NCI-H128 (cell line): ENCODE measurements around the gene BCL11A.
"Not testable (repeated sequence)": the region's sequence is repeated elsewhere in the genome, so short reads cannot be mapped to it uniquely, and the experiment has no call there.

Source experiments
- DNase-seq: peaks from one replicate; lab custom pipeline; 2025; ENCODE audit not compliant: unreplicated experiment; lab: John Stamatoyannopoulos, UW

The BCL11A gene

DNA sequence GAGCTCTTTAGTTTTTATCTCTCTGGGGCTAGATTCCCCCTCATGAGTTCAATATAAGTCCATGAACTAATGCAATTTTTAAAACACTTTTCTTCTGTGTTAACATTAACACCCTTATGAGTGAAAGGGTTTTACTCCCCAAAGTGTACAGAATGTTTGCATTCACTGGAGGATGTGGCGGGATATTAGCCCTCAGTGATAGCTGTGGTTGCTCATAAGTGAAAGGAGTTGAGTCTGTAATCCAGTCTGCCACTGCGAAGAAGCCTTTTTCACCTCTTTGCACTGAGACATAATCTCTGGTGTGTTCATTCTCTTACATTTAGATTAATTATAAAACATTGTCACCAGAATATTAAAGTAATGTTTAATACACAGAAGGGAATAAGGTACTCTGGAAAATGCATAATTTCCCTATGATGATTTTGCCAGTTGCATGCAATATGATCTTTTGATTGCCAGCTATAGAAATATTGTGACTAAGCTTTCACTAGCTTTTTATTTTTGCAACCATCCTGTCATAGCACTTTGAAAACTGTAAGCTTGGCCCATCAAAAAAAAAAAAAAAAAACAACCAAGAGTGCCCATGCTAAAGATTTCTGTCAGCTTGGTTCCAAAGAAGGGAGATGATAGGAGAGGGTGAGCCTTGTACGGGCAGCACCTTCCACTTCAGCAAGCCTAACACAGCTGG, 113.2 kb downstream of the BCL11A start:
- no peak for DNase-seq

DNA sequence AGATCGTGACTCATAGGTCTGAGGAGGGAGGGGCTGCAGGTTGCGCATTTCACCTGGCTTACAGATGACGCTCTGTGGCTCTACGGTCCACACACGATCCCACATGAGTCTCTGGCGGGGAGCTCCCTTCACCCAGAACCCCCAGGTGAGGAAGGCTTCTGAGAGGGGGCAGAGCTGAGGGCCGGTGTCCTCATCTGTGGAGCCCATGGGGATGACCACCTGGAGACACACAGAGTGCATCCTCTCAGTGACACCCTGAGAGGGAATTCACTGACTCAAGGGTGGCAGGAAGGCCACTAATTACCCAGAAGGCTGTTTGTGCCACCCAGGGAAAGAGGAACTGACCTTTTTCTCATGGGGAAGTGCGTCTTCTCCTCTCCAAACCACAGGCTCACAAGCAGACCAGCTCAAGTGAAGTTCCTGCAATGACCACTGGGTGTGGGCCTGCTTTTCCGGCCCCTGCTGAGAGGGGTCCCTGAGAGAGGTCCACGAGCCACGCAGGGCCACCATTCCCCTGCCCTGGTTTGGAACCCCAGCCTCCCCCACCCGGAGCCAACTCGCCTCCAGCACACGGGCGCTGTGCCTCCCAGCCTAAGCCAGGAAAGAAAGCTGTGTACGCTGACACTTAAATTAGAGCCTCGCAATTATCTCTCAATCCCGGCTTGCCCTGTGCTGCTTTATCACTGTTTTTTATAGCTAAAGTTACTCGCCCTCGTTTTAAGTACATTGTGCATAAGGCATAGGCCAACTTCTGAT, 114.1 kb downstream of the BCL11A start:
- no peak for DNase-seq

DNA sequence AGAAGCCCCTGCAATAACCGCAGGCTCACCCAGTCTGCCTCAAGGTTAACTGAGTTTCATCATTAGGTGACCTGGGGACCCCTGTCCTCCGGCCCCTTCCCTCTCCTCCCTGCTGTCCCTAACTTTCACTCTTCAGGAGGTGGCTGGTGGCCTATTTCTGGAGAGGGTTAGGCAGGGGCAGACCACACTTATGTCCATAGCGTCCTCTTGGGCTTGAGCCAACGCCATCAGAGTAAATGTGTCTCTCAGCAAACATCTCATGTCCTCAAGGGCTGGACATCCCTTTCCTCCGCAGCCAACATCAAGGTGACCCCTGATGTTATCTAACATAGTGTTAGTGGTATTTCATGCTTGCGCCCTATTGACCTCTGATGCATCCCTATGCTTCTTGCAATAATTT, 114.8 kb downstream of the BCL11A start:
- no peak for DNase-seq

GRCh38 chr2:60438131-60438530, 115.3 kb downstream of the BCL11A start:
- no peak for DNase-seq

GRCh38 chr2:60437080-60437696, 116.3 kb downstream of the BCL11A start:
- no peak for DNase-seq

DNA sequence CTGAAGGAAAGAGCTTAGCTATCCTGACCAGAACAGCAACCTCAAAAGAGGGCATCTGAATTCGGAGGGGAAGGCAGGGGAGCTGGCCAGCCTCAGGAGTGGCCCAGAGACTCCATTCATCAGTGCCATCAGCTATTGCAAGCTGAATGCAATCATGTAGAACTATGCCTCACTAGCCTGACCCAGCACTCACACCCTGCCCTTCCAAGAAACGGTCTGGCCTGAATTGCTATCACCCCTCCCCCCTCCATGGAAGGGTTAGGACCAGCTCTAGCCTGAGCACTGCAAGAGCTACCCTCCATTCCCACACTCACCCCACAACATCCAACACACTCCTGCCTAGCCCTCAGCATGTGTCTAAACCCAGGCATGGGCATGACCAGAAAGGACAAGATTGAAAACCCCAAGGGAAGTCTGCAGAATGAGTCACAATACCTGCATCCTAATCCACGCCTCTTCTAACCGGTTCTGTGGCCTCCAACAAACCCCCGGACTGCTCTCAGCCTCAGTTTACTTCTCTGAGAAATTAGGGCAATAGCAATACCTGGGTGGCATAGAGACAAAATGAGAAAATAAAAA, 120.3 kb downstream of the BCL11A start:
- no peak for DNase-seq

- DNase-seq = no peak
Measured at GRCh38 chr2:60432035-60432601, 121.3 kb downstream of the BCL11A start.

GRCh38 chr2:60429681-60430080, 123.8 kb downstream of the BCL11A start:
- no peak for DNase-seq

DNA sequence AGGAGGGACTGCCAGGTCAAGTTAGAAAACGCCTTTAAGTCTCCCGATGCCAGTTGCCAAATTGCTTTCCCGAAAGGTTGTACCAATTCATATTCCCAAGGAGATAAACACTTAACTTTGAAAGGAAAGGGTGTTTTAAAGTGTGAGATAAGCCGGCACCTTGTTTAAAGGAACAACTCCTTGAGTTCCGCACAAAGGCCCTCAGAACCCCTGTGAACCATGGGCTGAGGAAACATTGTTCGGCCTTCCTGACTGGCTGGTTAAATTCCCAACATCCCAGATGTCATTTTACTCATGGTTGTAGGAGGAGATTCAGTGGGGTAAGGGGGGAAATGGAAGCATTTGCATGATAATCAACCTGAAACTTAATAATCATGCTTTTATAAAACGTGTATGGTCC, 126.6 kb downstream of the BCL11A start:
- no peak for DNase-seq

DNA sequence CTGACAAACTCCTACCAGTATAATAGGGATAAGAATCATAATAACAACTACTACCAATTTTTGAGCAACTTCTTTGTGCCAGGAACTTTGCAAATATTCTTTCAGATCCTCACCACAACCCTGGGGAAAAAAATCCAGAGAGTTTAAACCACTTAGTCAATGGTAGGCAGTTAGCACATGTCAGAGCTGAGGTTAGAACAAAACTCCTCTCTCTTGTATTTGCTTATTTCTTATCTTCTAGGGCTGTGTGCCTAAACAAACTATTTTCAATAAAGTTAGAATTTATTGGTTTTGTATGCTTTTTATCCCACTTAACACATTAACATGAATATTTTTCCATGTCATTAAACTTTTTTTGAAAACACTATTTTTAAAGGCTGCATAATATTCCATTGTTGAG, 127.1 kb downstream of the BCL11A start:
- no peak for DNase-seq

GRCh38 chr2:60424233-60424632, 129.2 kb downstream of the BCL11A start:
- no peak for DNase-seq

- no peak for DNase-seq
Measured at GRCh38 chr2:60423505-60423904, 129.9 kb downstream of the BCL11A start.

DNA sequence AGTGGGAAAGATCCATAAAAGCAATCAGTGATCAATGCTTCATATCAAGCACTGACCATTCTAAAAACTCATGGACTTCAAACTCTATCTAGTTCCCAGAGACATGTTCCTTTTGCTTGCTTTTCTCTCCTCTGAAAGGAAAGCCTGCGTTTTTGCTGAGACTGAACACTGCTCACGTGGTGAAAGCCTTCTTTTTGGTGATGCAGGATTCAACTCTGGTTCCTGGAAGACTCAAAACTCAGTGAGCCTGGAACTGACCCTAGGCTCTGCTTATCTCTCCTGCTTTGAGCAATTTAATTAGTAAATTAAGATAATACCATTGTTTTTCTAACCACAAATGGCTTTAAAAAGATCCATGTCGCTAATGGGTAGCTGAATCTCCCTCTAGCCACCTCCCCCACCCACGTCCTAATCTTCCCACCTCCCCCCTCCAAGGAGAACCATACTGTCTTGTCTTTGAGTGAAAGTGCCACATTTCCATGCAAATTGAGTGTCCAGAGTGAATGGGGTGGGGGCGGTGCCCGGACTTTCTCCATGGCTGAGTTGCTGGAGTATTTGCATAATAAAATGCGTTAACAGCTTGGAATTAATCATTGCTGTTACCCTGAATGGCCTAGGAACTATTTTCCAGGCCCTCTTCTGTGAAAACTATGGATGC, 130.5 kb downstream of the BCL11A start:
- DNase-seq = no peak

- not testable (repeated sequence) for DNase-seq
Measured at GRCh38 chr2:60417210-60417609, 136.2 kb downstream of the BCL11A start.

DNA sequence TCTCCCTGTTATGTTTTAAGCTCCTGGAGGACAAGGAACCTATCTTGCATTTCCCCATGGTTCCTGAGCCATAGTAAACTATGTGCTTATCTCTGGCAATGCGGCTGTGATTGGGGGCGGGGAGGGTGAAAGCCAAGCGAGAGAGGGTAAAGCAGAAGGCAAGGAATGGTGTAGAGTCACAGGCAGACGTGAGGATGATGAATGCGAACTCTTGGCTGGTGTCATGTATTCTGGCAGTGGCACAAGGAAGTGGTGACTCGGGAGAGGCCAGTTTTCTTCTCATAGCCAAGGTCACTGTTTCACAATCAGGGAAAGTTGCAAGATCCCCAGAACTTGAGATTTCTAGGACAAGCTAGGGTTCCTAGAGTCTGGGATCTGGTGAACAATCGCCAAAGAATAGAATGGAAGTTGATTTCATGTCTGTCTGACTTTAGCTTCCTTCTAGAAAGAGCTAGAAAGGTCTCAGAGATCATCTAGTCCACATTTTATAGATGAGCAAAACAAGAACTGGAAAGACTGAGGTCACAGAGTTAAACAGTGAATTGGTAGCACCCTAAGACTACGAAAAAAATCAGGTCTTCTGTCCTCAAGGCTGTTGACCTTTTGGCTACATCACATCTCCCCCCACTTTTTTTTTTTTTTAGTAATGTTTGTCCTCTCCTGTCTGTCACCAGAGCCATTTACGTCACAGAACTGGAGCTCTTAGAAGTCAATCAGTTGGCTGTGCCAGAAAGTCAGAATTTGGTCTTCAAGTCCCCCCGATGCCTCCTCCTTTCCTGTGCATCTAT, 137.0 kb downstream of the BCL11A start:
- no peak for DNase-seq

DNA sequence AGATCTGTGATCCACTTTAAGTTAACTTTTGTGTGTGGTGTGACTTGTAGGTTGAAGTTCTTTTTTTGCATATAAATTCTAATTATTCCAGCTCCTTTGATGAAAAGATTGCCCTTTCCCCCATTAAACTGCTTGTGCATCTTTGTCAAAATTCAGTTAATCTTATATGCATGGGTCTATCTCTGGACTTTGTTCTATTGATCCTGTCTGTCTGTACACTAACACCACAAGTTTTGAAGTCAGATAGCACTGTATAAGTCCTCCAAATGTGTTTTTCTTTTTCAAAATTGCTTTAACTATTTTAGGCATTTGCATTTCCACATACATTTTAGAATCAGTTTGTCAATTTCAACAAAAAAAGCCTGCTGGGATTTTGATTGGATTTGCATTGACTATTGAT, 137.6 kb downstream of the BCL11A start:
- DNase-seq = no peak

- no peak for DNase-seq
Measured at GRCh38 chr2:60414495-60415138, 138.8 kb downstream of the BCL11A start.

GRCh38 chr2:60413814-60414168, 139.7 kb downstream of the BCL11A start:
- DNase-seq = no peak

DNA sequence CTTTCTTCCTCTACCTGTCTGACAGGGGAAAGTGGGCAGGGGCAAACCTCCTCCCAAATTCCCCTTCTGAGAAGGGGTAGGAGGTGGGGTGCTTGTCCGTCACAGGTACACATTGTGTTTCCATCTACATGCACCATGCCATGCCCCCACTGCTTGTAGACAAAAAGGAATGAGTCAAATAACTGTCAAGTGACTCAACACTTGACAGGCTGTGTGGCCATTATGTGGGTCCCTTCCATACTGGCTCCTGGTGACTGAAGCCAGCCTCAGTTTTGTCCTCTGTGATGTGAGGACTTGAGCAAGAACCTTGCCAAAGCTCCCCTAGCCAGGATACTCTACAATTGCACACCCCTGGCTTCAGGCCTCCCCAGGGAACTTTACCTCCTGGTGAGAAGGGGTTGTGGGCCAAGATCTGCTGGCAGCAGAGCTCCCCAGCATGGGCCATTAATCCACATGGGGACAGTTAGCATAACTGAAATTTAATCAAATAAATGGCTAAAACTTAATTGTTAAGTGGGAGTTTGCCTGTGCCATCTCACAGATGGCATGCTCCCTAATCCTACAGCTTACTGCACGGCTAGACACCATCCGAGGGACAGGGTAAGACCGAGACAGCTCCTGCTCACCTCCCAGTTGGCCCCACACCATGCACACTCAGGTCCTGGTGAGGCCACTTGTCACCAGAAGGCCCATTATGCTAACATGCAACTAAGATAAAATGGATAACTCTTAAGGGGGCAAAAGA, 140.2 kb downstream of the BCL11A start:
- DNase-seq = no peak
